Panc1 (cell line): ENCODE data around the gene PCNT. TPM values are rescaled to one million over a fixed set of nuclear protein-coding genes. Genes with fewer than 3 reads are reported as not detected.

Experiments used
- ATAC-seq: fragments of 200-7000 bp; cut with Tn5 transposase; 2 replicates; pipeline ENCODE4 v1.9.1; 2020; ENCODE audit warnings: mild to moderate bottlenecking, moderate library complexity
- BruUV-seq: library from RNA; stranded (reverse); fragments of 400-500 nt; replicated peaks from 2 replicates; lab custom pipeline; 2021; lab: Mats Ljungman, UMichigan
- CTCF ChIA-PET: fragments of 300-600 bp; sonication (Branson Sonifier 250); formaldehyde crosslinking; loops from one replicate; lab custom pipeline; 2022; ENCODE audit warnings: antibody characterized with exemption; lab: Charles Lee
- POLR2A ChIA-PET: fragments of 300-600 bp; sonication (Branson Sonifier 250); formaldehyde crosslinking; loops from one replicate; lab custom pipeline; 2022; ENCODE audit warnings: antibody characterized with exemption; lab: Charles Lee
- DNase-seq: peaks from one replicate; pipeline ENCODE4 v3.0.0-alpha.2; 2010; ENCODE audit warnings: low read depth, low spot score
- H3K27ac ChIP-seq: 2 replicates; pipeline ENCODE4 v1.5.1; 2011; ENCODE audit warnings: mild to moderate bottlenecking, low read length, inconsistent platforms
- H3K27me3 ChIP-seq: fragments of 200-500 bp; sonication (Bioruptor generic); 2 replicates; pipeline ENCODE4 v1.6.0; 2014; ENCODE audit warnings: low read length, inconsistent platforms; ENCODE audit not compliant: control insufficient read depth, insufficient read depth
- H3K36me3 ChIP-seq: fragments of 200-500 bp; sonication (Bioruptor generic); 2 replicates; pipeline ENCODE4 v1.5.1; 2014; ENCODE audit warnings: inconsistent platforms, mild to moderate bottlenecking, low read length, moderate library complexity; ENCODE audit not compliant: control insufficient read depth, insufficient read depth
- H3K4me1 ChIP-seq: 2 replicates; pipeline ENCODE4 v1.5.1; 2011; ENCODE audit warnings: inconsistent platforms, mild to moderate bottlenecking, low read length, moderate library complexity; ENCODE audit not compliant: control insufficient read depth, insufficient read depth
- H3K4me3 ChIP-seq, 2 experiments: 2 replicates each; pipeline ENCODE4 v1.5.1; 2011 to 2012; ENCODE audit warnings: low read depth in 2 of 2, low read length in 2 of 2, mild to moderate bottlenecking in 2 of 2, inconsistent platforms in 1 of 2, moderate library complexity in 1 of 2
- H3K9me3 ChIP-seq: fragments of 200-500 bp; sonication (Bioruptor generic); 2 replicates; pipeline ENCODE4 v1.5.1; 2014; ENCODE audit warnings: low read depth, mild to moderate bottlenecking, inconsistent platforms, low read length, moderate library complexity; ENCODE audit not compliant: control insufficient read depth, insufficient read depth
- POLR2AphosphoS5 ChIP-seq: IDR thresholded peaks from 2 replicates; pipeline ENCODE4 v1.6.1; 2012; ENCODE audit warnings: mild to moderate bottlenecking, low read depth, low read length, moderate library complexity
- REST ChIP-seq, 2 experiments: IDR thresholded peaks; 2 replicates each; pipeline ENCODE4 v1.6.1; 2011 to 2012; ENCODE audit warnings: low read depth in 2 of 2, control low read depth in 1 of 2, low read length in 1 of 2, mild to moderate bottlenecking in 1 of 2, moderate library complexity in 1 of 2; ENCODE audit not compliant: insufficient read depth in 1 of 2
- SIN3A ChIP-seq: IDR thresholded peaks from 2 replicates; pipeline ENCODE4 v1.6.1; 2012; ENCODE audit warnings: low read depth, mild to moderate bottlenecking, low read length, moderate library complexity, borderline replicate concordance; ENCODE audit not compliant: insufficient read depth
- TCF7L2 ChIP-seq: IDR thresholded peaks from 2 replicates; pipeline ENCODE4 v1.6.1; 2011; ENCODE audit warnings: mild to moderate bottlenecking, low read depth, low read length, inconsistent platforms
- in situ Hi-C: cut with HindIII; loops from 2 replicates; pipeline ENCODE4 v1.10.0; 2016; ENCODE audit warnings: low sequenced_read_pairs, low pct_unique_long_range_greater_than_20kb
- intact Hi-C: fragments of 100-400 bp; cut with micrococcal nuclease; formaldehyde crosslinking; loops from one replicate; pipeline ENCODE4 v1.10.0; 2022; ENCODE audit not compliant: unreplicated experiment
- total RNA-seq: library from RNA; stranded (reverse); gene quantifications from one replicate; pipeline ENCODE4 v1.2.1, GENCODE V29; 2021; ENCODE audit not compliant: unreplicated experiment
- TF ChIP-seq, protein P1 (sequence below): fragments of 450-650 bp; IDR thresholded peaks from 2 replicates; pipeline ENCODE4 v1.5.1; 2017; ENCODE audit warnings: mild to moderate bottlenecking

PCNT gene
- total RNA-seq, 1 experiment from 2014 or later, result 44.3 TPM

DNA sequence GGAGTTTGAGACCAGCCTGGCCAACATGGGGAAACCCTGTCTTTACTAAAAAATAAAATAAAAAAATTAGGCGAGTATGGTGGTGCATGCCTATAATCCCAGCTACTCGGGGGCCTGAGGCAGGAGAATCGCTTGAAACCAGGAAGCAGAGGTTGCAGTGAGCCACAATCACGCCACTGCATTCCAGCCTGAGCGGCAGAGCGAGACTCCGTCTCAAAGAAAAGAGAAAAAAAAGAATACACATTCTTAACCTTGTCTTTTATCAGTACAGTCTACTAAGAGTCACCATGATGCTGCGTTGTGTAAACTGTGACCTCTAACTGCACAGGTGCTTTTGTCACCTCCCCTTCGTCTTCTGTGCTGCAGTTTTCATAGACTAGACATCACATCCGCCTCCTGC lies 37.2 kb downstream of the PCNT start:
- ATAC-seq (no peak), DNase-seq (no peak)
- Histone ChIP-seq H3K4me3 (no peak overlapping the region), H3K9me3 (no peaks in the 10 kb centered on the region), H3K36me3 (peaks cover 6% of the 10 kb centered on the region; the same call in 1 of the 2 replicates), H3K27me3 (no peaks in the 10 kb centered on the region), H3K27ac (no peak overlapping the region), H3K4me1 (no peaks in the 10 kb centered on the region)
- intact Hi-C loops, result no loop called here
- TF ChIP-seq POLR2AphosphoS5 (no peak), TCF7L2 (no peak), REST (IDR thresholded peaks at IDR 0.05; ENCODE audit: insufficient read depth in 1 of 2, low read depth in 2 of 2, low read length in 1 of 2) (no peak), SIN3A (no peak)
- TF ChIP-seq, protein P1, sequence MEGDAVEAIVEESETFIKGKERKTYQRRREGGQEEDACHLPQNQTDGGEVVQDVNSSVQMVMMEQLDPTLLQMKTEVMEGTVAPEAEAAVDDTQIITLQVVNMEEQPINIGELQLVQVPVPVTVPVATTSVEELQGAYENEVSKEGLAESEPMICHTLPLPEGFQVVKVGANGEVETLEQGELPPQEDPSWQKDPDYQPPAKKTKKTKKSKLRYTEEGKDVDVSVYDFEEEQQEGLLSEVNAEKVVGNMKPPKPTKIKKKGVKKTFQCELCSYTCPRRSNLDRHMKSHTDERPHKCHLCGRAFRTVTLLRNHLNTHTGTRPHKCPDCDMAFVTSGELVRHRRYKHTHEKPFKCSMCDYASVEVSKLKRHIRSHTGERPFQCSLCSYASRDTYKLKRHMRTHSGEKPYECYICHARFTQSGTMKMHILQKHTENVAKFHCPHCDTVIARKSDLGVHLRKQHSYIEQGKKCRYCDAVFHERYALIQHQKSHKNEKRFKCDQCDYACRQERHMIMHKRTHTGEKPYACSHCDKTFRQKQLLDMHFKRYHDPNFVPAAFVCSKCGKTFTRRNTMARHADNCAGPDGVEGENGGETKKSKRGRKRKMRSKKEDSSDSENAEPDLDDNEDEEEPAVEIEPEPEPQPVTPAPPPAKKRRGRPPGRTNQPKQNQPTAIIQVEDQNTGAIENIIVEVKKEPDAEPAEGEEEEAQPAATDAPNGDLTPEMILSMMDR, result no peak
- CTCF ChIA-PET, result no interaction called here
- POLR2A ChIA-PET, result no interaction called here
- BruUV-seq, result no TSS peak
- in situ Hi-C loops, result no loop called here

- H3K27ac ChIP-seq, result no peak overlapping the region
- H3K9me3 ChIP-seq, result no peaks in the 10 kb centered on the region
- ChIA-PET CTCF (no interaction called here), POLR2A (no interaction called here)
- ATAC-seq (no peak), DNase-seq (no peak)
- no peaks in the 10 kb centered on the region for H3K27me3 ChIP-seq
- no peaks in the 10 kb centered on the region for H3K4me1 ChIP-seq
- in situ Hi-C loops (no loop called here), intact Hi-C loops (no loop called here)
- TF ChIP-seq TCF7L2 (no peak), POLR2AphosphoS5 (no peak), SIN3A (no peak), REST (IDR thresholded peaks at IDR 0.05; ENCODE audit: insufficient read depth in 1 of 2, low read depth in 2 of 2, low read length in 1 of 2) (no peak)
- TF ChIP-seq, protein P1, result no peak
- no peak overlapping the region for H3K4me3 ChIP-seq
- BruUV-seq, result no TSS peak
- peaks cover 6% of the 10 kb centered on the region; the same call in 1 of the 2 replicates for H3K36me3 ChIP-seq
Observed at GRCh38 chr21:46361935-46362334, 38.0 kb downstream of the PCNT start.
